HEK293 (cell line): ENCODE measurements around the gene CCDC141.

Experiments used
- CTCF ChIA-PET: fragments of 350-600 bp; formaldehyde crosslinking; extraction: SDS; loops from one replicate; lab custom pipeline; 2021; ENCODE audit warnings: antibody characterized with exemption; lab: Yijun Ruan, JAX
- POLR2A ChIA-PET: fragments of 300-600 bp; formaldehyde crosslinking; extraction: SDS; loops from one replicate; lab custom pipeline; 2020; ENCODE audit warnings: antibody characterized with exemption, inconsistent platforms; lab: Yijun Ruan, JAX
- H3K27ac ChIP-seq: fragments of 200-500 bp; sonication (Bioruptor generic); 2 replicates; pipeline ENCODE4 v1.5.1; 2014; ENCODE audit warnings: low read depth, low read length, control low read depth, inconsistent platforms; ENCODE audit errors: extremely low read depth
- H3K36me3 ChIP-seq, 2 experiments: fragments of 200-500 bp in 1 of 2; sonication (Bioruptor generic) in 1 of 2; 1 replicate in 1 of 2; 2 replicates in 1 of 2; pipeline ENCODE4 v1.5.1; 2014 to 2017; ENCODE audit warnings: inconsistent platforms in 2 of 2, low read length in 2 of 2; ENCODE audit not compliant: control insufficient read depth in 2 of 2, insufficient read depth in 1 of 2
- H3K4me1 ChIP-seq: fragments of 200-500 bp; sonication (Bioruptor generic); 2 replicates; pipeline ENCODE4 v1.5.1; 2014; ENCODE audit warnings: mild to moderate bottlenecking, low read length, inconsistent platforms; ENCODE audit not compliant: control insufficient read depth, insufficient read depth
- H3K4me3 ChIP-seq: 2 replicates; pipeline ENCODE4 v1.5.1; 2011; ENCODE audit warnings: low read depth, mild to moderate bottlenecking, control low read depth, low read length, moderate library complexity
- H3K9me3 ChIP-seq: fragments of 200-500 bp; sonication (Bioruptor generic); 2 replicates; pipeline ENCODE4 v1.5.1; 2014; ENCODE audit warnings: low read depth, low read length, inconsistent platforms; ENCODE audit not compliant: control insufficient read depth, insufficient read depth
- BCL11B ChIP-seq: fragments of 450-650 bp; formaldehyde crosslinking; IDR thresholded peaks from 2 replicates; pipeline ENCODE4 v1.5.1; 2016; ENCODE audit warnings: low read depth, missing biosample characterization, missing genetic modification characterization
- GLI4 ChIP-seq: fragments of 450-650 bp; formaldehyde crosslinking; IDR thresholded peaks from 2 replicates; pipeline ENCODE4 v1.5.1; 2016; ENCODE audit warnings: missing biosample characterization, missing genetic modification characterization
- MZF1 ChIP-seq: fragments of 450-650 bp; formaldehyde crosslinking; IDR thresholded peaks from 2 replicates; pipeline ENCODE4 v1.5.1; 2017; ENCODE audit warnings: missing biosample characterization, missing genetic modification characterization, borderline replicate concordance
- WT1 ChIP-seq: fragments of 450-650 bp; formaldehyde crosslinking; IDR thresholded peaks from 2 replicates; pipeline ENCODE4 v1.5.1; 2016; ENCODE audit warnings: missing biosample characterization, missing genetic modification characterization
- ZBTB20 ChIP-seq: fragments of 450-650 bp; formaldehyde crosslinking; IDR thresholded peaks from 2 replicates; pipeline ENCODE4 v1.5.1; 2016; ENCODE audit warnings: missing biosample characterization, missing genetic modification characterization
- ZBTB6 ChIP-seq: fragments of 450-650 bp; formaldehyde crosslinking; IDR thresholded peaks from 2 replicates; pipeline ENCODE4 v1.5.1; 2017; ENCODE audit warnings: missing biosample characterization, missing genetic modification characterization
- ZFP69B ChIP-seq: fragments of 450-650 bp; formaldehyde crosslinking; IDR thresholded peaks from 2 replicates; pipeline ENCODE4 v1.5.1; 2016; ENCODE audit warnings: missing biosample characterization, missing genetic modification characterization
- ZNF10 ChIP-seq: fragments of 450-650 bp; formaldehyde crosslinking; IDR thresholded peaks from 2 replicates; pipeline ENCODE4 v1.5.1; 2017; ENCODE audit warnings: missing biosample characterization, missing genetic modification characterization
- ZNF174 ChIP-seq: fragments of 450-650 bp; formaldehyde crosslinking; IDR thresholded peaks from 2 replicates; pipeline ENCODE4 v1.5.0; 2017; ENCODE audit warnings: missing biosample characterization, mild to moderate bottlenecking, missing genetic modification characterization
- ZNF266 ChIP-seq: fragments of 450-650 bp; formaldehyde crosslinking; IDR thresholded peaks from 2 replicates; pipeline ENCODE4 v1.5.1; 2016; ENCODE audit warnings: missing biosample characterization, missing genetic modification characterization, low read depth
- ZNF274 ChIP-seq, 2 experiments: fragments of 200-500 bp in 1 of 2; fragments of 450-650 bp in 1 of 2; sonication (Bioruptor generic) in 1 of 2; formaldehyde crosslinking in 1 of 2; IDR thresholded peaks; 2 replicates each; pipeline versions ENCODE4 v1.5.1 to v1.6.1; 2014 to 2016; ENCODE audit warnings: borderline replicate concordance in 1 of 2, inconsistent platforms in 1 of 2, low read length in 1 of 2, missing biosample characterization in 1 of 2, missing genetic modification characterization in 1 of 2
- ZNF48 ChIP-seq: fragments of 450-650 bp; formaldehyde crosslinking; IDR thresholded peaks from 2 replicates; pipeline ENCODE4 v1.5.1; 2016; ENCODE audit warnings: missing biosample characterization, missing genetic modification characterization
- ZNF521 ChIP-seq: fragments of 450-650 bp; formaldehyde crosslinking; IDR thresholded peaks from 2 replicates; pipeline ENCODE4 v1.5.1; 2017; ENCODE audit warnings: missing biosample characterization, mild to moderate bottlenecking, missing genetic modification characterization
- ZNF560 ChIP-seq: fragments of 450-650 bp; formaldehyde crosslinking; IDR thresholded peaks from 2 replicates; pipeline ENCODE4 v1.5.1; 2017; ENCODE audit warnings: missing biosample characterization, missing genetic modification characterization, borderline replicate concordance
- ZNF626 ChIP-seq: fragments of 450-650 bp; sonication (Bioruptor Pico); formaldehyde crosslinking; IDR thresholded peaks from 2 replicates; pipeline ENCODE4 v1.5.1; 2018; ENCODE audit warnings: missing biosample characterization, missing genetic modification characterization, inconsistent platforms
- ZNF76 ChIP-seq: fragments of 450-650 bp; formaldehyde crosslinking; IDR thresholded peaks from 2 replicates; pipeline ENCODE4; 2016; ENCODE audit warnings: low read depth, missing biosample characterization, missing genetic modification characterization, borderline replicate concordance
- ZSCAN16 ChIP-seq: fragments of 450-650 bp; formaldehyde crosslinking; IDR thresholded peaks from 2 replicates; pipeline ENCODE4 v1.5.1; 2016; ENCODE audit warnings: missing biosample characterization, missing genetic modification characterization
- ZXDB ChIP-seq: fragments of 450-650 bp; formaldehyde crosslinking; IDR thresholded peaks from 2 replicates; pipeline ENCODE4 v1.5.1; 2016; ENCODE audit warnings: missing biosample characterization, missing genetic modification characterization
- TF ChIP-seq, protein P1 (sequence below): fragments of 450-650 bp; formaldehyde crosslinking; IDR thresholded peaks from 2 replicates; pipeline ENCODE4 v1.5.1; 2016; ENCODE audit warnings: missing biosample characterization, missing genetic modification characterization
- TF ChIP-seq, protein P2 (sequence below): fragments of 450-650 bp; formaldehyde crosslinking; IDR thresholded peaks from 2 replicates; pipeline ENCODE4 v1.5.1; 2016; ENCODE audit warnings: missing biosample characterization, missing genetic modification characterization
- TF ChIP-seq, protein P3 (sequence below): fragments of 450-650 bp; formaldehyde crosslinking; IDR thresholded peaks from 2 replicates; pipeline ENCODE4 v1.5.1; 2016; ENCODE audit warnings: missing biosample characterization, missing genetic modification characterization

Gene CCDC141

GRCh38 chr2:178843697-178844096 lies 206.2 kb downstream of the CCDC141 start (continued):
- TF ChIP-seq, protein P1, sequence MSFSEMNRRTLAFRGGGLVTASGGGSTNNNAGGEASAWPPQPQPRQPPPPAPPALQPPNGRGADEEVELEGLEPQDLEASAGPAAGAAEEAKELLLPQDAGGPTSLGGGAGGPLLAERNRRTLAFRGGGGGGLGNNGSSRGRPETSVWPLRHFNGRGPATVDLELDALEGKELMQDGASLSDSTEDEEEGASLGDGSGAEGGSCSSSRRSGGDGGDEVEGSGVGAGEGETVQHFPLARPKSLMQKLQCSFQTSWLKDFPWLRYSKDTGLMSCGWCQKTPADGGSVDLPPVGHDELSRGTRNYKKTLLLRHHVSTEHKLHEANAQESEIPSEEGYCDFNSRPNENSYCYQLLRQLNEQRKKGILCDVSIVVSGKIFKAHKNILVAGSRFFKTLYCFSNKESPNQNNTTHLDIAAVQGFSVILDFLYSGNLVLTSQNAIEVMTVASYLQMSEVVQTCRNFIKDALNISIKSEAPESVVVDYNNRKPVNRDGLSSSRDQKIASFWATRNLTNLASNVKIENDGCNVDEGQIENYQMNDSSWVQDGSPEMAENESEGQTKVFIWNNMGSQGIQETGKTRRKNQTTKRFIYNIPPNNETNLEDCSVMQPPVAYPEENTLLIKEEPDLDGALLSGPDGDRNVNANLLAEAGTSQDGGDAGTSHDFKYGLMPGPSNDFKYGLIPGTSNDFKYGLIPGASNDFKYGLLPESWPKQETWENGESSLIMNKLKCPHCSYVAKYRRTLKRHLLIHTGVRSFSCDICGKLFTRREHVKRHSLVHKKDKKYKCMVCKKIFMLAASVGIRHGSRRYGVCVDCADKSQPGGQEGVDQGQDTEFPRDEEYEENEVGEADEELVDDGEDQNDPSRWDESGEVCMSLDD = no peak
- no peak for TF ChIP-seq ZFP69B (tag by site-specific recombination)
- TF ChIP-seq WT1 (tag by site-specific recombination) = no peak

DNA sequence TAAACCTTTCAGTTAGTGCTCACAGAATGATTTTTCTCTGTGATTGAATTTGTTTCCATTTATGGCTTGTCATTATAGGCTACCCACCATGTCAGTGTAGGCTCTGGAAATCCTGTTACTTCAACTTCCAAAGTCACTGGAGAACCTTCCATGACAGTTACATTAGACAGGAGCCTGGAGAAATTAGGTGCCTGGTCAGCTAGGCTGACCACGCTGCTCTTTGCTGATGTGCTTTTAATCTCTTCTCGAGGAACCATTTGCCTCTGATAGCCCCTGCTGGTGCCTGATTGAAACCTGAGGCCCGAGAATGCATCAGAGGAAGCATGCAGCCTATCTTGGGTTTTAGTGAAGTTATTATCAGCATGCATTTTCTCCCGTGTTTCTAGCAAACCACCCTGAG lies 213.1 kb downstream of the CCDC141 start:
- ChIA-PET CTCF (no interaction called here), POLR2A (no interaction called here)
- H3K9me3 ChIP-seq = no peaks in the 10 kb centered on the region
- H3K27ac ChIP-seq = no peak overlapping the region
- no peaks in the 10 kb centered on the region for H3K4me1 ChIP-seq
- TF ChIP-seq, protein P1 = no peak
- TF ChIP-seq ZNF274 (IDR thresholded peaks at IDR 0.05; ENCODE audit: low read length) (no peak), ZNF274 (tag by site-specific recombination; IDR thresholded peaks at IDR 0.05; ENCODE audit: borderline replicate concordance) (no peak), ZSCAN16 (tag by site-specific recombination) (no peak), ZNF76 (no peak), BCL11B (tag by site-specific recombination) (no peak), ZNF10 (no peak), ZBTB20 (tag by site-specific recombination) (no peak), ZNF48 (tag by site-specific recombination) (no peak), ZNF626 (no peak), ZNF560 (no peak), ZXDB (tag by site-specific recombination) (no peak), ZNF521 (no peak), ZBTB6 (no peak), ZNF266 (tag by site-specific recombination) (no peak), MZF1 (no peak), GLI4 (tag by site-specific recombination) (no peak), ZNF174 (tag by site-specific recombination) (no peak)
- TF ChIP-seq, protein P2, sequence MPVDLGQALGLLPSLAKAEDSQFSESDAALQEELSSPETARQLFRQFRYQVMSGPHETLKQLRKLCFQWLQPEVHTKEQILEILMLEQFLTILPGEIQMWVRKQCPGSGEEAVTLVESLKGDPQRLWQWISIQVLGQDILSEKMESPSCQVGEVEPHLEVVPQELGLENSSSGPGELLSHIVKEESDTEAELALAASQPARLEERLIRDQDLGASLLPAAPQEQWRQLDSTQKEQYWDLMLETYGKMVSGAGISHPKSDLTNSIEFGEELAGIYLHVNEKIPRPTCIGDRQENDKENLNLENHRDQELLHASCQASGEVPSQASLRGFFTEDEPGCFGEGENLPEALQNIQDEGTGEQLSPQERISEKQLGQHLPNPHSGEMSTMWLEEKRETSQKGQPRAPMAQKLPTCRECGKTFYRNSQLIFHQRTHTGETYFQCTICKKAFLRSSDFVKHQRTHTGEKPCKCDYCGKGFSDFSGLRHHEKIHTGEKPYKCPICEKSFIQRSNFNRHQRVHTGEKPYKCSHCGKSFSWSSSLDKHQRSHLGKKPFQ (tag by site-specific recombination) = no peak
- TF ChIP-seq, protein P3, sequence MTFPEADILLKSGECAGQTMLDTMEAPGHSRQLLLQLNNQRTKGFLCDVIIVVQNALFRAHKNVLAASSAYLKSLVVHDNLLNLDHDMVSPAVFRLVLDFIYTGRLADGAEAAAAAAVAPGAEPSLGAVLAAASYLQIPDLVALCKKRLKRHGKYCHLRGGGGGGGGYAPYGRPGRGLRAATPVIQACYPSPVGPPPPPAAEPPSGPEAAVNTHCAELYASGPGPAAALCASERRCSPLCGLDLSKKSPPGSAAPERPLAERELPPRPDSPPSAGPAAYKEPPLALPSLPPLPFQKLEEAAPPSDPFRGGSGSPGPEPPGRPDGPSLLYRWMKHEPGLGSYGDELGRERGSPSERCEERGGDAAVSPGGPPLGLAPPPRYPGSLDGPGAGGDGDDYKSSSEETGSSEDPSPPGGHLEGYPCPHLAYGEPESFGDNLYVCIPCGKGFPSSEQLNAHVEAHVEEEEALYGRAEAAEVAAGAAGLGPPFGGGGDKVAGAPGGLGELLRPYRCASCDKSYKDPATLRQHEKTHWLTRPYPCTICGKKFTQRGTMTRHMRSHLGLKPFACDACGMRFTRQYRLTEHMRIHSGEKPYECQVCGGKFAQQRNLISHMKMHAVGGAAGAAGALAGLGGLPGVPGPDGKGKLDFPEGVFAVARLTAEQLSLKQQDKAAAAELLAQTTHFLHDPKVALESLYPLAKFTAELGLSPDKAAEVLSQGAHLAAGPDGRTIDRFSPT = no peak
- no peak overlapping the region for H3K4me3 ChIP-seq
- no peaks in the 10 kb centered on the region for H3K36me3 ChIP-seq
